Thyroid gland (tissue), 4 donors: Measurements from ENCODE around the gene ERC1. TPM values are rescaled to one million over a fixed set of nuclear protein-coding genes. Genes with fewer than 3 reads are reported as not detected.

ENCODE experiments used
- DNase-seq, 2 donors: peaks; one replicate each; pipeline ENCODE4 v3.0.0-alpha.2; 2019
- H3K27ac ChIP-seq, 3 donors: fragments of 200-600 bp; sonication (generic); 1 replicate in 2 of 3; 2 replicates in 1 of 3; pipeline ENCODE4 v1.5.1; 2016 to 2019; ENCODE audit warnings: mild to moderate bottlenecking in 1 of 3, moderate library complexity in 1 of 3
- H3K27me3 ChIP-seq: fragments of 200-600 bp; sonication (generic); one replicate; pipeline ENCODE4 v1.5.1; 2019
- H3K36me3 ChIP-seq, 2 donors: fragments of 200-600 bp; sonication (generic); one replicate each; pipeline ENCODE4 v1.5.1; 2016 to 2019
- H3K4me1 ChIP-seq, 2 donors: fragments of 200-600 bp; sonication (generic); one replicate each; pipeline ENCODE4 v1.5.1; 2017 to 2019
- H3K4me3 ChIP-seq, 3 donors: fragments of 200-600 bp; sonication (generic); replicated peaks in 1 of 3; 1 replicate in 2 of 3; 2 replicates in 1 of 3; pipeline ENCODE4 v1.5.1; 2016; ENCODE audit warnings: mild to moderate bottlenecking in 1 of 3
- H3K9me3 ChIP-seq: fragments of 200-600 bp; sonication (generic); one replicate; pipeline ENCODE4 v1.5.1; 2017
- POLR2A ChIP-seq, 2 donors: fragments of 450-650 bp; IDR thresholded peaks; one replicate each; pipeline ENCODE4 v1.6.1; 2017; ENCODE audit warnings: antibody characterized with exemption in 2 of 2, mild to moderate bottlenecking in 2 of 2, moderate library complexity in 1 of 2
- WGBS, 2 donors: methylation state at CpG; one replicate each; pipeline ENCODE4 v1.1.5; 2017; 5-methylcytosine and 5-hydroxymethylcytosine counted together
- intact Hi-C: fragments of 100-400 bp; cut with DNase I; formaldehyde crosslinking; loops from one replicate; pipeline ENCODE4 v1.15.1; 2023
- total RNA-seq, 4 donors: library from RNA; depleted of rRNA; stranded (reverse); fragments of >200 nt; gene quantifications; one replicate each; pipeline ENCODE4 v1.2.3, GENCODE V29; 2016
- TF ChIP-seq, protein P1 (sequence below), 6 experiments: fragments of 200-600 bp in 3 of 6; fragments of 450-650 bp in 3 of 6; sonication (generic) in 3 of 6; IDR thresholded peaks; one replicate each; pipeline ENCODE4 v1.5.1; 2016 to 2019; ENCODE audit warnings: antibody characterized with exemption in 6 of 6, mild to moderate bottlenecking in 2 of 6, inconsistent platforms in 1 of 6, moderate library complexity in 1 of 6

Gene ERC1
- total RNA-seq, 4 donors from 2014 or later, result 39.8 to 84.2 (median 75.8) TPM

DNA sequence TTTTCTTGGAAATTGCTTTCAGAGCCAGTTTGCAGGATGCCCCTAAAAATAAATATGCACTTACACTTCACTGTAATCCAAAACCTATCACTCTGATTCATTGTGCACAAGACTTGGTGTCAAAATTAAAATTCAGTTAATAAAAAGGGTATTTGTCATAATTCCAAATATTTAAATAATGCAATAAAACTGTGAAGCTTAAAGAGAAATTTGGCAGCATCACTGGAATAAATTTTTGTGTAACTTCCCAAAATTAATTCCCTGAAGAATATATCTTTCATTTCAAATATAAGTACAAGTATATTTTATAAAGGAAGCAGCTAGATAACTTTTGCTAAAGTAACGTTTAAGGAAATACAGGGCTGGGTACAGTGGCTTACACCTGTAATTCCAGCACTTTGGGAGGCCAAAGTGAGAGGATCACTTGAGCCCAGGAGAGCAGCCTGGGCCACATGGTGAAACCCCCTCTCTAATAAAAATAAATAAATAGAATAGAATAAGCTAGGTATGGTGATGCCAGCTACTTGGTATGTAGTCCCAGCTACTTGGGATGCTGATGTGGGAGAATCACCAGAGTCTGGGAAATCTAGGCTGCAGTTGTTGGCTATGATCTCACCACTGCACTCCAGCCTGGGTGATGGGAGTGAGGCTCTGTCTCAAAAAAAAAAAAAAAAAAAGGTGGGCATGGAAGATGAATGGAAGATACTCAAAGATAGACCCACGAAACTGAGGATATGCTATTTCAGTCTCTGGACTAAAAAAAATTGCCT, 369.6 kb downstream of the ERC1 start:
- DNase-seq, result no peak
- intact Hi-C loops, result no loop called here
- Histone ChIP-seq H3K27ac (no peak overlapping the region), H3K27me3 (no peaks in the 10 kb centered on the region), H3K9me3 (no peaks in the 10 kb centered on the region), H3K4me3 (no peak overlapping the region), H3K4me1 (no peaks in the 10 kb centered on the region), H3K36me3 (no peaks in the 10 kb centered on the region)
- TF ChIP-seq POLR2A (IDR thresholded peaks at IDR 0.05), result no peak
- TF ChIP-seq, protein P1, sequence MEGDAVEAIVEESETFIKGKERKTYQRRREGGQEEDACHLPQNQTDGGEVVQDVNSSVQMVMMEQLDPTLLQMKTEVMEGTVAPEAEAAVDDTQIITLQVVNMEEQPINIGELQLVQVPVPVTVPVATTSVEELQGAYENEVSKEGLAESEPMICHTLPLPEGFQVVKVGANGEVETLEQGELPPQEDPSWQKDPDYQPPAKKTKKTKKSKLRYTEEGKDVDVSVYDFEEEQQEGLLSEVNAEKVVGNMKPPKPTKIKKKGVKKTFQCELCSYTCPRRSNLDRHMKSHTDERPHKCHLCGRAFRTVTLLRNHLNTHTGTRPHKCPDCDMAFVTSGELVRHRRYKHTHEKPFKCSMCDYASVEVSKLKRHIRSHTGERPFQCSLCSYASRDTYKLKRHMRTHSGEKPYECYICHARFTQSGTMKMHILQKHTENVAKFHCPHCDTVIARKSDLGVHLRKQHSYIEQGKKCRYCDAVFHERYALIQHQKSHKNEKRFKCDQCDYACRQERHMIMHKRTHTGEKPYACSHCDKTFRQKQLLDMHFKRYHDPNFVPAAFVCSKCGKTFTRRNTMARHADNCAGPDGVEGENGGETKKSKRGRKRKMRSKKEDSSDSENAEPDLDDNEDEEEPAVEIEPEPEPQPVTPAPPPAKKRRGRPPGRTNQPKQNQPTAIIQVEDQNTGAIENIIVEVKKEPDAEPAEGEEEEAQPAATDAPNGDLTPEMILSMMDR (IDR thresholded peaks at IDR 0.05), result no peak
- 85 to 87% methylated on average over 2 of the region's 2 CpGs for WGBS, 2 donors

DNA sequence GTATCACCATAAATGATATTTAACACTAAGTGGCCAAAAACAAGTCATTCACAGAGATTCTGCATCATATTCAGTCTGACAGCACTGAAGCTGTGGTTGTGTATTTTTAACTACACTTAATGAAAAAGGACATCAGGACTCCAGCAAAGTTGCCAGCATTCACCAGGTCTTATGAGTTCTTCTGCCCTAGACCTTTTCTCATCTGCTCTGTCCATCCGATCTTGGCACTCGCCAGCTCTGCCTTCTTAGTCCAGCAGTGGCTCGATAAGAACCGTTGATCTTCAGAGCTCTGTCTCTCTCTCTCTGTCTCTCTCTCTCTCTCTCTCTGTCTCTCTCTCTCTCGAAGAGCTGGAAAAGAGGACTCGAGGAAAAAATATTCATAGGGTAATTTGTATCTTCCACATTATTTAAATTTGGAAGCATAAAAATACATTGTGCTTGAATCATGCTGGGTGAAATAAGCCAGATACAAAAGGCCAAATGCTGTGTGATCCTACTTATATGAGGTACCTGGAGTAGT, 371.2 kb downstream of the ERC1 start:
- Histone ChIP-seq H3K9me3 (no peaks in the 10 kb centered on the region), H3K4me3 (no peak overlapping the region), H3K36me3 (no peaks in the 10 kb centered on the region), H3K27me3 (no peaks in the 10 kb centered on the region), H3K27ac (no peak overlapping the region), H3K4me1 (no peaks in the 10 kb centered on the region)
- no peak for DNase-seq
- intact Hi-C loops, result no loop called here
- TF ChIP-seq POLR2A (IDR thresholded peaks at IDR 0.05), result no peak
- TF ChIP-seq, protein P1 (IDR thresholded peaks at IDR 0.05), result no peak
- 89% methylated on average over 6 of the region's 6 CpGs for WGBS, 2 donors

DNA sequence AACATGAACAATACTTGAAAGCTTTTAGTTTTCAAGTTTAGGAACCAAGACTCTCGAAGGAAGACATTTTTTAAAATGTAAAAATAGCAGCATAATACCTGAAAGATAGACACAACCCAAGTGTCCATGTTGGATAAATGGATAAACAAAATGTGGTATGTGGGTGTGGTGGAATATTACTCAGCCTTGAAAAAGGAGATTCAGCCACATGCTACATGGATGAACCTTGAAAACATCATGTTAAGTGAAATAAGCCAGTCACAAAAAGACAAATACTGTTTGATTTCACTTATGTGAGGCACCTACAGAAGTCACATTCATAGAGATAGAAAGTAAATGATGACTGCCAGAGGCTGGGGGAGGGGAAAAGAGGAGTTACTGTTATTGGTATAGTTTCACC, 374.7 kb downstream of the ERC1 start:
- WGBS, 2 donors, result 96 to 97% methylated on average over 1 of the region's 1 CpG
- H3K27me3 ChIP-seq, result no peaks in the 10 kb centered on the region
- no peak overlapping the region for H3K27ac ChIP-seq
- H3K4me3 ChIP-seq, result no peak overlapping the region
- DNase-seq, result no peak
- H3K4me1 ChIP-seq, result peaks cover 0 to 10% of the 10 kb centered on the region in 2 donors
- no peaks in the 10 kb centered on the region for H3K9me3 ChIP-seq
- no peaks in the 10 kb centered on the region for H3K36me3 ChIP-seq
- intact Hi-C loops, result no loop called here
- TF ChIP-seq, protein P1 (IDR thresholded peaks at IDR 0.05), result no peak
- TF ChIP-seq POLR2A (IDR thresholded peaks at IDR 0.05), result no peak

DNA sequence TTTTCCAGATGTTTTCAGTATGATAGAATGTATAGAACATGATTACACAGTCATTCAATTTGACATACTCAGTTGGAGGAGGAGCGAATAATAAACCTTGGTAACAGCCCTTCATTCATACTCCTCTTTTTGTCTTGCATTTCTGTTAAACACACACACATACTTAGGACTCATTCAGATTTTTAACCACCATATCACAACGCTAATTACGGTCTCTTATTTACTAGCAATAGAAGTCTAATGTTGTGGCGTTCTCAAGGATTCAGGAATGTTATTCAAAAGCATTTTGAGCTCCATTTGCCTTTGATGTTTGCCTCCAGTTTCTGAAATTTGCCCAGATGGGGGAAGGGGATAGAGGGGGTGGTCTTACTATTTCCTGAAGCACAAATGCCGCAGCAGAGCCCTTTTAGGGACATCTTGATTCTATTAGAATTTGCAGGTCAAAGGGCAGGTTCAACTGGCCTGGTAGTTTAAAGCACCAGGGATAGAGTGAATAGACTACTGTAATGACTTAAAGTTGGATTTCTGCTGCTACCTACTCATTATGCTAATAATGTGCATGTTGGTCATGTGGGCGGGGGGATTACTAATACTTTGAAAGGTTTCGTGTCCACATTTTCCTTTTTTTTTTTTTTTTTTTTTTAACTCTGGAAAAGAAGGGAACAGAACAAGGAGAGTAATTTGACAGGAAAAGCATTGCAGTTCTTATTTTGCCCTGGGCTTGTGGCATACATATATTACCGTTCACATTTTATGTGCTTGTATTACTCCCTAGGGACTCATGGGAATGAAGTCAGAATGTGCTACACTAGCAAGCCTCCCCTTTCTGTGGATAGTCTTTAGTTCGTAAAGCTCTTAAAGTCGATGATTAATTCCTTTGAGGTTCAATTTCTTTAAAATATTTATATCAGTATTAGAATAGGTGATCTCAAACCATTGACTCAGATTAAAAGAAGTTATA, 376.6 kb downstream of the ERC1 start:
- no peaks in the 10 kb centered on the region for H3K36me3 ChIP-seq
- H3K4me1 ChIP-seq, result peaks cover 0 to 10% of the 10 kb centered on the region in 2 donors
- TF ChIP-seq, protein P1 (IDR thresholded peaks at IDR 0.05), result no peak
- TF ChIP-seq POLR2A (IDR thresholded peaks at IDR 0.05), result no peak
- DNase-seq, result no peak
- intact Hi-C loops, result no loop called here
- H3K27me3 ChIP-seq, result no peaks in the 10 kb centered on the region
- H3K4me3 ChIP-seq, result no peak overlapping the region
- 87 to 92% methylated on average over 10 of the region's 10 CpGs for WGBS, 2 donors
- no peaks in the 10 kb centered on the region for H3K9me3 ChIP-seq
- no peak overlapping the region for H3K27ac ChIP-seq
